Cardiac fibroblast (primary cell): ENCODE data around the gene TMOD3.

Experiments
- DNase-seq, 2 donors: peaks; one replicate each; pipeline versions ENCODE4 v3.0.0 to v3.0.0-alpha.2; 2010; ENCODE audit warnings: low read depth in 2 of 2
- H3K4me3 ChIP-seq, 2 donors: replicated peaks in 1 of 2; 1 replicate in 1 of 2; 2 replicates in 1 of 2; pipeline ENCODE4 v1.5.1; 2011; ENCODE audit warnings: low read depth in 2 of 2, low read length in 2 of 2, mild to moderate bottlenecking in 2 of 2, moderate library complexity in 1 of 2
- TF ChIP-seq, protein P1 (sequence below): IDR thresholded peaks from one replicate; pipeline ENCODE4 v1.5.1; 2011; ENCODE audit warnings: low read depth, mild to moderate bottlenecking, low read length, inconsistent platforms

TMOD3 gene

DNA sequence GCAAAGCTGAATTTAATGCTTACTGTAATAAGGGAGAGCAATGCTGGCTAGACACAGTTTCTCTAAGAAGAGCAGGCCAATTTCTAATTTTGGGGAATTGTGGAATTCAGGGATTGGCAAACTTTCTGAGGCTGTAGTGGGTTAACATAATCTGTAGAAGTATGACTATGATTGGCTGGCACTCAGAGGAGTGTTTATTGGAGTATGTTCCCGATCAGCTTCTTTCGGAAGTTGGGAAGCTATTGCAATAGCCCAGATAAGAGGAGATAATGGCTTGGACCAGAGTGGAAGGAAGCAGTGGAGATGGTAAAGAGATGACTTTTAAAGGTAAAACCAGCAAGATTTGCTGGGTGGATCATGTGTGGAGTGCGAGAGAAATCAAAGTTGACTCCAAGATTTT lies 19.4 kb downstream of the TMOD3 start:
- DNase-seq = peak in 1 of 2 donors; percentile 63
- H3K4me3 ChIP-seq = no peak overlapping the region
- TF ChIP-seq, protein P1, sequence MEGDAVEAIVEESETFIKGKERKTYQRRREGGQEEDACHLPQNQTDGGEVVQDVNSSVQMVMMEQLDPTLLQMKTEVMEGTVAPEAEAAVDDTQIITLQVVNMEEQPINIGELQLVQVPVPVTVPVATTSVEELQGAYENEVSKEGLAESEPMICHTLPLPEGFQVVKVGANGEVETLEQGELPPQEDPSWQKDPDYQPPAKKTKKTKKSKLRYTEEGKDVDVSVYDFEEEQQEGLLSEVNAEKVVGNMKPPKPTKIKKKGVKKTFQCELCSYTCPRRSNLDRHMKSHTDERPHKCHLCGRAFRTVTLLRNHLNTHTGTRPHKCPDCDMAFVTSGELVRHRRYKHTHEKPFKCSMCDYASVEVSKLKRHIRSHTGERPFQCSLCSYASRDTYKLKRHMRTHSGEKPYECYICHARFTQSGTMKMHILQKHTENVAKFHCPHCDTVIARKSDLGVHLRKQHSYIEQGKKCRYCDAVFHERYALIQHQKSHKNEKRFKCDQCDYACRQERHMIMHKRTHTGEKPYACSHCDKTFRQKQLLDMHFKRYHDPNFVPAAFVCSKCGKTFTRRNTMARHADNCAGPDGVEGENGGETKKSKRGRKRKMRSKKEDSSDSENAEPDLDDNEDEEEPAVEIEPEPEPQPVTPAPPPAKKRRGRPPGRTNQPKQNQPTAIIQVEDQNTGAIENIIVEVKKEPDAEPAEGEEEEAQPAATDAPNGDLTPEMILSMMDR = no peak

- DNase-seq = peak in 1 of 2 donors; percentile 34
- TF ChIP-seq, protein P1 = no peak
- no peak overlapping the region for H3K4me3 ChIP-seq
These were observed 20.4 kb downstream of the TMOD3 start for GRCh38 chr15:51849860-51850259.

DNA sequence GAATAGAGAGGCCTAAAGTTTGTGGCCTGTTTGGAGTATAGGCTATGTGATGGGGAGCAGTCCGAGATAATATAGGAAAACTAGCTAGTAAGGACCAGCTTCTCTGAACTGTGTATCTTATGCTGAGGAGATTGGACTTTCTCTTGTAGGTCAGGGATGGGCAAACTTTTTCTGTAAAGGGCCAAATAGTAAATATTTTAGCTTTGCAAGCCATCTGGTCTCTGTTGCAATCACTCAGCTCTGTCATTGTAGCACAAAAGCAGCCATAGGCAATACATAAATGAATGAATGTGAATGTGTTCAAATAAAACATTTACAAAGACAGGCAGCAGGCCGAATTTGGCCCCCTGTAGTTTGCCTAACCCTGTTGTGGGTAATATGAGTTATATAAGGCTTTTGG lies 24.5 kb downstream of the TMOD3 start:
- no peak overlapping the region for H3K4me3 ChIP-seq
- TF ChIP-seq, protein P1 = no peak
- peak in 1 of 2 donors; percentile 42 for DNase-seq

DNA sequence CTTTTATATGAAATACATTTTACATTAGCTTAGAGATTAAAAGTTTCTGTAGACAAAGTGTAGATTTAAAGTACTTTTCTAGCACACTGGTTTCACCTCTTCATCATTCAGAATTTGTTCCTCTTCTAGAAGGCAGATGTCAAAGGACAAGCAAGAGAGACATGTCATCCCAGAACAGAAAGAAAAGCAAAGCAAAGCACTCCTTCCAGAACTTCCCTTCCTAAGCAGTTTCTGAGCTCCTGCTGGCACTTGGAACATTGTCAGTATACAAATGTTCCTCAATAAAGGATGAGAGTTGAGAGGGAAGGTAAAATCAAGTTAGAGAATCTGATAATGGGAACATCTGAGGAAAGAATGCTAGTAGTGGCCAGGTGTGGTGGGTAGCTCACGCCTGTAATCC lies 26.2 kb downstream of the TMOD3 start:
- no peak for DNase-seq
- no peak overlapping the region for H3K4me3 ChIP-seq
- TF ChIP-seq, protein P1 = no peak

DNA sequence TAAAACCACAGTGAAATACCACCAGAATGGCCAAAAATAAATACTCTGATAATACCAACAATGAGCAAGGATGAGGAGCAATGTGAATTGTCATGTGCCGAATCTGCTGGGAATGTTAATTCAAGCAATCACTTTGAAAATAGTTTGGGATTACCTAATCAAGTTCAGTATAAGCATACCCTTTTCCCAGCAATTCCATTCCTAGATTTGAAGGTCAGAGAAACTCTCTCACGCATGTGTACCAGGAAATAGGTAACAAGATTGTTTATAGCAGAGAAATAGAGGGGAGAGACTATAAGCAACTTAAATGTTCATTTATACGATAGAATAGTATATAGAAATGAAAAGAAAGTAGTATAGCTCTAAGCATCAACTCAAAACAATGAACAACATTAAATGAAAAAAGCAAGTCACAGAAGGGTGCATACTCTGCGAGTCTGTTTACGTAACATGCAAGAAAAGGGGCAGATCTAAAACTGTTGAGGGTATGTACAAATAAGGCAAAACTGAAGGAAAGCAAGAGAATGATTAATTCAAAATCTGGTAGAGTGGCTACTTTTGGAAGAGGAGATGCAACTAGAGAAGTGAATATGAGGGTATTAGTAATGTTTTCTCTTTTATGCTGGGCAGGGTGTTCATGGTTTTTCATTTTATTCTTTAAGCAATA lies 27.4 kb downstream of the TMOD3 start:
- DNase-seq = peak in 1 of 2 donors; percentile 48
- TF ChIP-seq, protein P1 = no peak

GRCh38 chr15:51861557-51862359 lies 32.3 kb downstream of the TMOD3 start:
- TF ChIP-seq, protein P1 = no peak
- DNase-seq = no peak
- no peak overlapping the region for H3K4me3 ChIP-seq

More for the DNA sequence above, 27.4 kb downstream of the TMOD3 start:
- H3K4me3 ChIP-seq = no peak overlapping the region
